ENCODE data around the gene AUTS2.

Gene AUTS2

DNA sequence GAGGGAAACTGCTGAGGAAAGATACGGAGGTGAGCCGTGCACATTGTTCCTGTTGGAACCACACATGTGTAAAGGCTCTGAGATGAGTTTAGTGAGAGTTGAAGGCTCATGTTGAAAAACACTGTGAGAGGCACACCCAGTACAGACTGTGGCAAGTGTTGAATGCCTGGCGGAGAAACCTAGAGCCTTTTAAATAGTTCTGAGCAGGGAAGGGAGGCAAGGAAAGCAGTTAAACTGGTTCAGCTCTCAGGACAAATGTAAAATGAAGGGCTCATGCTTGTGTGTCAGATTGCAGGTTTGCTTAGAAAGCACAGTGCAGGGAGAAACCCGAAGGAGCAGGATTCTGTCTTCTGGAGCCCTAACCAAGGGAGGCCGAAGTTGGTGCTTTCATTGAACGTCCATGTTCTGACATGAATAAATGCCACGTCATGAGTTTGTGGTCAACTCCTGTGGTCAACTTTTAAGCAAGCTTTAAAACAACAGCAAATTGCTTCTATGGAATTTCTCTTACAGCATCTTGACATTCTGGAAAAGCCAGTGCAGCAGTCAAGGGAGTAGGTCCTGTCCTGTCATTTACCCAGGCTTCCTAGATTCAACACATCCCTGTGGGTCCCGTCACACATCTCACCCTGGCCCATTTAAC is 882.8 kb downstream of the AUTS2 start:
- Histone ChIP-seq H3K9me3 (ENCODE audit: control insufficient read depth, insufficient read depth, low read depth, low read length) (no peaks in the 10 kb centered on the region), H3K27ac (ENCODE audit: extremely low read depth, low read depth, low read length) (no peak overlapping the region), H3K4me1 (ENCODE audit: control insufficient read depth, insufficient read depth, low read length) (no peaks in the 10 kb centered on the region), H3K36me3 (ENCODE audit: control insufficient read depth in 2 of 2, insufficient read depth in 1 of 2, low read length in 2 of 2) (no peaks in the 10 kb centered on the region), H3K4me3 (ENCODE audit: low read depth, low read length) (no peak overlapping the region)
- POLR2A ChIA-PET, result no interaction called here
- CTCF ChIA-PET, result no interaction called here
- TF ChIP-seq, protein P1, sequence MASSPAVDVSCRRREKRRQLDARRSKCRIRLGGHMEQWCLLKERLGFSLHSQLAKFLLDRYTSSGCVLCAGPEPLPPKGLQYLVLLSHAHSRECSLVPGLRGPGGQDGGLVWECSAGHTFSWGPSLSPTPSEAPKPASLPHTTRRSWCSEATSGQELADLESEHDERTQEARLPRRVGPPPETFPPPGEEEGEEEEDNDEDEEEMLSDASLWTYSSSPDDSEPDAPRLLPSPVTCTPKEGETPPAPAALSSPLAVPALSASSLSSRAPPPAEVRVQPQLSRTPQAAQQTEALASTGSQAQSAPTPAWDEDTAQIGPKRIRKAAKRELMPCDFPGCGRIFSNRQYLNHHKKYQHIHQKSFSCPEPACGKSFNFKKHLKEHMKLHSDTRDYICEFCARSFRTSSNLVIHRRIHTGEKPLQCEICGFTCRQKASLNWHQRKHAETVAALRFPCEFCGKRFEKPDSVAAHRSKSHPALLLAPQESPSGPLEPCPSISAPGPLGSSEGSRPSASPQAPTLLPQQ (tag by site-specific recombination; IDR thresholded peaks at IDR 0.05), result peak; percentile 63; the same call in 1 of the 2 replicates
- no peak for TF ChIP-seq FEZF1 (tag by site-specific recombination; IDR thresholded peaks at IDR 0.05)

DNA sequence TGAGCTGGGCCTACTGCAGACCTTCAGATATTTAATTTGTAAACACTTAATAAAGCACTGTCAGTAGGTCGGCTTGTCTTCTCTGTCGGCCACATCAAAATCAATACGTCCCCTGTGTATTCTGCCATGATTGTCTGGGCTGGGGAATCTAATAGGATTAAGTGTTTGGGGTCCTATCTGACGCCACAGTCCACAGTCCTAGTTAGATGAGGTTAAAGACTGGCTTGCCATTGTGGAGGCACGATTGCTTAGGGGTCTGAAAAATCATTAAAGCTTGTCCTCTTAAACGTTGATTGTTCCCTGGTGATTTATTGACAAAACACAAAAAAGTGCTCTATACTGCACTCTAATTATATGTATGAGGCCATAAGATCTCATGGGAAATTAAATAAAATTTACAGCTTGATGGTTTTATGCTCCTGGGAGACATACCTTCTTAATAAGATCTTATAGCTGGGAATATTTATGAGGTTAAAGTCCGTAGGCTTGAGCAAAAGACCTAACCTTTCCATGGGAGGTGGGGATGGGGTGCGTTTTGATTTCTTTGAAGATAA is 883.4 kb downstream of the AUTS2 start:
- peak; percentile 78 for TF ChIP-seq SP7 (tag by site-specific recombination; IDR thresholded peaks at IDR 0.05)
- TF ChIP-seq SCRT1 (tag by site-specific recombination; IDR thresholded peaks at IDR 0.05; ENCODE audit: borderline replicate concordance), result no peak
- 0 out of 2 replicates have a peak, but pooled peaks have one; percentile 16 for TF ChIP-seq ZBTB8A (tag by site-specific recombination; IDR thresholded peaks at IDR 0.05)
- no peak for TF ChIP-seq SP3 (tag by site-specific recombination; IDR thresholded peaks at IDR 0.05)
- TF ChIP-seq, protein P2, sequence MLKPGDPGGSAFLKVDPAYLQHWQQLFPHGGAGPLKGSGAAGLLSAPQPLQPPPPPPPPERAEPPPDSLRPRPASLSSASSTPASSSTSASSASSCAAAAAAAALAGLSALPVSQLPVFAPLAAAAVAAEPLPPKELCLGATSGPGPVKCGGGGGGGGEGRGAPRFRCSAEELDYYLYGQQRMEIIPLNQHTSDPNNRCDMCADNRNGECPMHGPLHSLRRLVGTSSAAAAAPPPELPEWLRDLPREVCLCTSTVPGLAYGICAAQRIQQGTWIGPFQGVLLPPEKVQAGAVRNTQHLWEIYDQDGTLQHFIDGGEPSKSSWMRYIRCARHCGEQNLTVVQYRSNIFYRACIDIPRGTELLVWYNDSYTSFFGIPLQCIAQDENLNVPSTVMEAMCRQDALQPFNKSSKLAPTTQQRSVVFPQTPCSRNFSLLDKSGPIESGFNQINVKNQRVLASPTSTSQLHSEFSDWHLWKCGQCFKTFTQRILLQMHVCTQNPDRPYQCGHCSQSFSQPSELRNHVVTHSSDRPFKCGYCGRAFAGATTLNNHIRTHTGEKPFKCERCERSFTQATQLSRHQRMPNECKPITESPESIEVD (tag by site-specific recombination; IDR thresholded peaks at IDR 0.05), result peak; percentile 75
- TF ChIP-seq OSR2 (tag by site-specific recombination; IDR thresholded peaks at IDR 0.05), result peak; percentile 24; the same call in 1 of the 2 replicates
- no peak for TF ChIP-seq PRDM1 (tag by site-specific recombination; IDR thresholded peaks at IDR 0.05)
- TF ChIP-seq FEZF1 (tag by site-specific recombination; IDR thresholded peaks at IDR 0.05), result peak; percentile 59; the same call in 1 of the 2 replicates
- TF ChIP-seq ZNF423 (tag by site-specific recombination; IDR thresholded peaks at IDR 0.05), result 0 out of 2 replicates have a peak, but pooled peaks have one; percentile 15
- 0 out of 2 replicates have a peak, but pooled peaks have one; percentile 32 for TF ChIP-seq KLF10 (tag by site-specific recombination; IDR thresholded peaks at IDR 0.05)
- no peak for TF ChIP-seq ZNF202 (tag by site-specific recombination; IDR thresholded peaks at IDR 0.05; ENCODE audit: borderline replicate concordance)
- H3K27ac ChIP-seq (ENCODE audit: extremely low read depth, low read depth, low read length), result no peak overlapping the region
- H3K4me3 ChIP-seq (ENCODE audit: low read depth, low read length), result no peak overlapping the region
- H3K36me3 ChIP-seq (ENCODE audit: control insufficient read depth in 2 of 2, insufficient read depth in 1 of 2, low read length in 2 of 2), result no peaks in the 10 kb centered on the region
- H3K9me3 ChIP-seq (ENCODE audit: control insufficient read depth, insufficient read depth, low read depth, low read length), result no peaks in the 10 kb centered on the region
- H3K4me1 ChIP-seq (ENCODE audit: control insufficient read depth, insufficient read depth, low read length), result no peaks in the 10 kb centered on the region
- ChIA-PET POLR2A (no interaction called here), CTCF (no interaction called here)

DNA sequence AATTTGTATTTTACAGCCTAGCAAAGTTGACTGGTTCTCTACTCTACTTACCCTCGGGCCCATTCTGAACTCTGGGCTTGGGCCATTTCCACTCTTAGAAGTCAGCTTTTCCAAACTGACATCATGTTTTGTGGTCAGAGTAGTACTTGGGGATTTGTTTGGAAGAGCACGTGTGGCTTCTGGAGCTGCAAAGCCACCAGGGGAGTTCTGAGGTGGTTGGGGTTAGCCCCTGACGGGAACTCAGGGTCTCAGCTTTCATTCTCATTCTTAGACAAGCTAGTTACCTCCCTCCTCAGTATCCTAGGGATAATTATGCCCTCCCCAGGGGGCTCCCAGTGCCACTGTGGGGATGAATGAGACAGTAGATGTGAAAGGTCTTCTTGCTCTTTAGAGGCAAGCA is 886.0 kb downstream of the AUTS2 start:
- POLR2A ChIA-PET, result no interaction called here
- TF ChIP-seq ZNF341 (tag by site-specific recombination; IDR thresholded peaks at IDR 0.05; ENCODE audit: low read depth) (peak; percentile 80), ZNF747 (tag by site-specific recombination; IDR thresholded peaks at IDR 0.05) (no peak), MZF1 (tag by site-specific recombination; IDR thresholded peaks at IDR 0.05; ENCODE audit: borderline replicate concordance) (peak; percentile 95), SP7 (tag by site-specific recombination; IDR thresholded peaks at IDR 0.05) (peak; percentile 88), ZIC2 (tag by site-specific recombination; IDR thresholded peaks at IDR 0.05) (peak; percentile 93), ZNF391 (tag by site-specific recombination; IDR thresholded peaks at IDR 0.05; ENCODE audit: borderline replicate concordance, low read depth) (no peak), TRIM28 (IDR thresholded peaks at IDR 0.05; ENCODE audit: borderline replicate concordance, low read length) (0 out of 2 replicates have a peak, but pooled peaks have one; percentile 14), ZNF843 (tag by site-specific recombination; IDR thresholded peaks at IDR 0.05) (0 out of 2 replicates have a peak, but pooled peaks have one; percentile 29), ZNF561 (tag by site-specific recombination; IDR thresholded peaks at IDR 0.05; ENCODE audit: borderline replicate concordance) (peak; percentile 20; the same call in 1 of the 2 replicates), ZNF10 (tag by site-specific recombination; IDR thresholded peaks at IDR 0.05) (no peak)
- TF ChIP-seq, protein P2 (tag by site-specific recombination; IDR thresholded peaks at IDR 0.05), result peak; percentile 41; the same call in 1 of the 2 replicates
- TF ChIP-seq, protein P3, sequence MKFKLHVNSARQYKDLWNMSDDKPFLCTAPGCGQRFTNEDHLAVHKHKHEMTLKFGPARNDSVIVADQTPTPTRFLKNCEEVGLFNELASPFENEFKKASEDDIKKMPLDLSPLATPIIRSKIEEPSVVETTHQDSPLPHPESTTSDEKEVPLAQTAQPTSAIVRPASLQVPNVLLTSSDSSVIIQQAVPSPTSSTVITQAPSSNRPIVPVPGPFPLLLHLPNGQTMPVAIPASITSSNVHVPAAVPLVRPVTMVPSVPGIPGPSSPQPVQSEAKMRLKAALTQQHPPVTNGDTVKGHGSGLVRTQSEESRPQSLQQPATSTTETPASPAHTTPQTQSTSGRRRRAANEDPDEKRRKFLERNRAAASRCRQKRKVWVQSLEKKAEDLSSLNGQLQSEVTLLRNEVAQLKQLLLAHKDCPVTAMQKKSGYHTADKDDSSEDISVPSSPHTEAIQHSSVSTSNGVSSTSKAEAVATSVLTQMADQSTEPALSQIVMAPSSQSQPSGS (tag by site-specific recombination; IDR thresholded peaks at IDR 0.05; ENCODE audit: low read depth), result no peak
- TF ChIP-seq, protein P4, sequence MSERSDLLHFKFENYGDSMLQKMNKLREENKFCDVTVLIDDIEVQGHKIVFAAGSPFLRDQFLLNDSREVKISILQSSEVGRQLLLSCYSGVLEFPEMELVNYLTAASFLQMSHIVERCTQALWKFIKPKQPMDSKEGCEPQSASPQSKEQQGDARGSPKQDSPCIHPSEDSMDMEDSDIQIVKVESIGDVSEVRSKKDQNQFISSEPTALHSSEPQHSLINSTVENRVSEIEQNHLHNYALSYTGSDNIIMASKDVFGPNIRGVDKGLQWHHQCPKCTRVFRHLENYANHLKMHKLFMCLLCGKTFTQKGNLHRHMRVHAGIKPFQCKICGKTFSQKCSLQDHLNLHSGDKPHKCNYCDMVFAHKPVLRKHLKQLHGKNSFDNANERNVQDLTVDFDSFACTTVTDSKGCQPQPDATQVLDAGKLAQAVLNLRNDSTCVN (tag by site-specific recombination; optimal IDR thresholded peaks at IDR 0.05), result no peak

More for the DNA sequence above, 886.0 kb downstream of the AUTS2 start:
- no peak overlapping the region for H3K27ac ChIP-seq (ENCODE audit: extremely low read depth, low read depth, low read length)
- H3K4me3 ChIP-seq (ENCODE audit: low read depth, low read length), result no peak overlapping the region
- no peaks in the 10 kb centered on the region for H3K4me1 ChIP-seq (ENCODE audit: control insufficient read depth, insufficient read depth, low read length)
- H3K36me3 ChIP-seq (ENCODE audit: control insufficient read depth in 2 of 2, insufficient read depth in 1 of 2, low read length in 2 of 2), result no peaks in the 10 kb centered on the region
- CTCF ChIA-PET, result no interaction called here
- no peaks in the 10 kb centered on the region for H3K9me3 ChIP-seq (ENCODE audit: control insufficient read depth, insufficient read depth, low read depth, low read length)
